Measurements from ENCODE around the gene DLX2. TPM values are rescaled to one million over a fixed set of nuclear protein-coding genes. Genes with fewer than 3 reads are reported as not detected.

DLX2 gene
- total and polyA plus RNA-seq, 2 of the 13 experiments (the other 11 are each of a cell fraction or from before 2014, with no cell fraction given) = 0.07 to 0.15 TPM

DNA sequence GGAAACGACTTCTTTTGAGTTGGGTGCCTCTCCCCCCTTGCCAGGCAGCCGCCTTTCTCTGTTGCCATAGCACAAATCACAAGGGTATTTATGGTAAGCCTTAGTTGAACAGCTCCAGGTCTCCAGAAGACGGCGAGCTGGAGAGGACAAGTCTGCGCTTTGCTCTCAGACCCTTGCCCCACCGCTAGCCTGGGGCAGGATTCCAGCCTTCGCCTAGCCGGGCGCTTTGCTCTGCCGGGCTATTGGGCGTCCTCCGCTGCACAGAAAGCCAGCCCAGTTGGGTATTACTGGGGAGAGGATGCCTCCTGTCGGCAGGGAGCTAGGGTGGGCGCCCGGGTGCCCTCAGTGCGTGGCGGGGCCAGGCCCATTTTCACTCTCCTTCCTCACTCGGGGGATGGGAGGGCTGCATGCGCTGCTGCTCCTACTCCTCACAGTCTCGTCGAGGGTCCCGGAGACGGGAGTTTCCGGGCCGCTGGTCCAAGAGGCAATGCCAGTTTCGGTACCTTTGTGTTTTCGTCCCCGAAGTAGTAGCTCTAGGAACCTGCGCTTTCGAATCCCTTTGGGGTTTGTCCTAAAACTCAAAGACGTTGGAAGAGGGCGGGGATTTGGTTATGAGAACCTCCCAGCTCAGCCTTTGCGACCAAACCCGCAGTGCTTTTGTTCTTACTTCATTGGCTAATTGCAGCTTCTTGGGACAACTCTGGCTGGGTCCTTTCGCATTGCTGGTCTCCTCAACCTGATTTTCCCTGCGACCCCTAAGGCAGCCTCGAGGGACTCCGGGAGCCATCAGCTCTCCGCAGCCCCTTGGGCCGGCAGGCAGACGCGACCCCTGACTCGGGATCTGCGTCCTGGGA, 3.6 kb upstream of the DLX2 start (continued):
- TF ChIP-seq, protein P1, sequence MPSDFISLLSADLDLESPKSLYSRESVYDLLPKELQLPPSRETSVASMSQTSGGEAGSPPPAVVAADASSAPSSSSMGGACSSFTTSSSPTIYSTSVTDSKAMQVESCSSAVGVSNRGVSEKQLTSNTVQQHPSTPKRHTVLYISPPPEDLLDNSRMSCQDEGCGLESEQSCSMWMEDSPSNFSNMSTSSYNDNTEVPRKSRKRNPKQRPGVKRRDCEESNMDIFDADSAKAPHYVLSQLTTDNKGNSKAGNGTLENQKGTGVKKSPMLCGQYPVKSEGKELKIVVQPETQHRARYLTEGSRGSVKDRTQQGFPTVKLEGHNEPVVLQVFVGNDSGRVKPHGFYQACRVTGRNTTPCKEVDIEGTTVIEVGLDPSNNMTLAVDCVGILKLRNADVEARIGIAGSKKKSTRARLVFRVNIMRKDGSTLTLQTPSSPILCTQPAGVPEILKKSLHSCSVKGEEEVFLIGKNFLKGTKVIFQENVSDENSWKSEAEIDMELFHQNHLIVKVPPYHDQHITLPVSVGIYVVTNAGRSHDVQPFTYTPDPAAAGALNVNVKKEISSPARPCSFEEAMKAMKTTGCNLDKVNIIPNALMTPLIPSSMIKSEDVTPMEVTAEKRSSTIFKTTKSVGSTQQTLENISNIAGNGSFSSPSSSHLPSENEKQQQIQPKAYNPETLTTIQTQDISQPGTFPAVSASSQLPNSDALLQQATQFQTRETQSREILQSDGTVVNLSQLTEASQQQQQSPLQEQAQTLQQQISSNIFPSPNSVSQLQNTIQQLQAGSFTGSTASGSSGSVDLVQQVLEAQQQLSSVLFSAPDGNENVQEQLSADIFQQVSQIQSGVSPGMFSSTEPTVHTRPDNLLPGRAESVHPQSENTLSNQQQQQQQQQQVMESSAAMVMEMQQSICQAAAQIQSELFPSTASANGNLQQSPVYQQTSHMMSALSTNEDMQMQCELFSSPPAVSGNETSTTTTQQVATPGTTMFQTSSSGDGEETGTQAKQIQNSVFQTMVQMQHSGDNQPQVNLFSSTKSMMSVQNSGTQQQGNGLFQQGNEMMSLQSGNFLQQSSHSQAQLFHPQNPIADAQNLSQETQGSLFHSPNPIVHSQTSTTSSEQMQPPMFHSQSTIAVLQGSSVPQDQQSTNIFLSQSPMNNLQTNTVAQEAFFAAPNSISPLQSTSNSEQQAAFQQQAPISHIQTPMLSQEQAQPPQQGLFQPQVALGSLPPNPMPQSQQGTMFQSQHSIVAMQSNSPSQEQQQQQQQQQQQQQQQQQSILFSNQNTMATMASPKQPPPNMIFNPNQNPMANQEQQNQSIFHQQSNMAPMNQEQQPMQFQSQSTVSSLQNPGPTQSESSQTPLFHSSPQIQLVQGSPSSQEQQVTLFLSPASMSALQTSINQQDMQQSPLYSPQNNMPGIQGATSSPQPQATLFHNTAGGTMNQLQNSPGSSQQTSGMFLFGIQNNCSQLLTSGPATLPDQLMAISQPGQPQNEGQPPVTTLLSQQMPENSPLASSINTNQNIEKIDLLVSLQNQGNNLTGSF (CRISPR knock-in tag; IDR thresholded peaks at IDR 0.05) = no peak
- TF ChIP-seq, protein P2, sequence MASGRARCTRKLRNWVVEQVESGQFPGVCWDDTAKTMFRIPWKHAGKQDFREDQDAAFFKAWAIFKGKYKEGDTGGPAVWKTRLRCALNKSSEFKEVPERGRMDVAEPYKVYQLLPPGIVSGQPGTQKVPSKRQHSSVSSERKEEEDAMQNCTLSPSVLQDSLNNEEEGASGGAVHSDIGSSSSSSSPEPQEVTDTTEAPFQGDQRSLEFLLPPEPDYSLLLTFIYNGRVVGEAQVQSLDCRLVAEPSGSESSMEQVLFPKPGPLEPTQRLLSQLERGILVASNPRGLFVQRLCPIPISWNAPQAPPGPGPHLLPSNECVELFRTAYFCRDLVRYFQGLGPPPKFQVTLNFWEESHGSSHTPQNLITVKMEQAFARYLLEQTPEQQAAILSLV (CRISPR knock-in tag; IDR thresholded peaks at IDR 0.05; ENCODE audit: borderline replicate concordance) = peak; percentile 67; the same call in 1 of the 2 replicates
- TF ChIP-seq ZSCAN21 (CRISPR knock-in tag; IDR thresholded peaks at IDR 0.05; ENCODE audit: borderline replicate concordance) (no peak), ZSCAN25 (CRISPR knock-in tag; IDR thresholded peaks at IDR 0.05) (no peak), SIX1 (CRISPR knock-in tag; IDR thresholded peaks at IDR 0.05; ENCODE audit: borderline replicate concordance) (no peak), SRY (CRISPR knock-in tag; IDR thresholded peaks at IDR 0.05) (no peak), NCOA1 (CRISPR knock-in tag; IDR thresholded peaks at IDR 0.05) (0 out of 2 replicates have a peak, but pooled peaks have one; percentile 42), HNF4G (IDR thresholded peaks at IDR 0.05; ENCODE audit: borderline replicate concordance, low read depth, low read length) (no peak), HNF4G (CRISPR knock-in tag; IDR thresholded peaks at IDR 0.05; ENCODE audit: borderline replicate concordance, low read depth) (no peak), ZNF441 (CRISPR knock-in tag; IDR thresholded peaks at IDR 0.05; ENCODE audit: borderline replicate concordance) (no peak)
- TF ChIP-seq, protein P3, sequence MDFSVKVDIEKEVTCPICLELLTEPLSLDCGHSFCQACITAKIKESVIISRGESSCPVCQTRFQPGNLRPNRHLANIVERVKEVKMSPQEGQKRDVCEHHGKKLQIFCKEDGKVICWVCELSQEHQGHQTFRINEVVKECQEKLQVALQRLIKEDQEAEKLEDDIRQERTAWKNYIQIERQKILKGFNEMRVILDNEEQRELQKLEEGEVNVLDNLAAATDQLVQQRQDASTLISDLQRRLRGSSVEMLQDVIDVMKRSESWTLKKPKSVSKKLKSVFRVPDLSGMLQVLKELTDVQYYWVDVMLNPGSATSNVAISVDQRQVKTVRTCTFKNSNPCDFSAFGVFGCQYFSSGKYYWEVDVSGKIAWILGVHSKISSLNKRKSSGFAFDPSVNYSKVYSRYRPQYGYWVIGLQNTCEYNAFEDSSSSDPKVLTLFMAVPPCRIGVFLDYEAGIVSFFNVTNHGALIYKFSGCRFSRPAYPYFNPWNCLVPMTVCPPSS (IDR thresholded peaks at IDR 0.05) = no peak
- TF ChIP-seq, protein P4, sequence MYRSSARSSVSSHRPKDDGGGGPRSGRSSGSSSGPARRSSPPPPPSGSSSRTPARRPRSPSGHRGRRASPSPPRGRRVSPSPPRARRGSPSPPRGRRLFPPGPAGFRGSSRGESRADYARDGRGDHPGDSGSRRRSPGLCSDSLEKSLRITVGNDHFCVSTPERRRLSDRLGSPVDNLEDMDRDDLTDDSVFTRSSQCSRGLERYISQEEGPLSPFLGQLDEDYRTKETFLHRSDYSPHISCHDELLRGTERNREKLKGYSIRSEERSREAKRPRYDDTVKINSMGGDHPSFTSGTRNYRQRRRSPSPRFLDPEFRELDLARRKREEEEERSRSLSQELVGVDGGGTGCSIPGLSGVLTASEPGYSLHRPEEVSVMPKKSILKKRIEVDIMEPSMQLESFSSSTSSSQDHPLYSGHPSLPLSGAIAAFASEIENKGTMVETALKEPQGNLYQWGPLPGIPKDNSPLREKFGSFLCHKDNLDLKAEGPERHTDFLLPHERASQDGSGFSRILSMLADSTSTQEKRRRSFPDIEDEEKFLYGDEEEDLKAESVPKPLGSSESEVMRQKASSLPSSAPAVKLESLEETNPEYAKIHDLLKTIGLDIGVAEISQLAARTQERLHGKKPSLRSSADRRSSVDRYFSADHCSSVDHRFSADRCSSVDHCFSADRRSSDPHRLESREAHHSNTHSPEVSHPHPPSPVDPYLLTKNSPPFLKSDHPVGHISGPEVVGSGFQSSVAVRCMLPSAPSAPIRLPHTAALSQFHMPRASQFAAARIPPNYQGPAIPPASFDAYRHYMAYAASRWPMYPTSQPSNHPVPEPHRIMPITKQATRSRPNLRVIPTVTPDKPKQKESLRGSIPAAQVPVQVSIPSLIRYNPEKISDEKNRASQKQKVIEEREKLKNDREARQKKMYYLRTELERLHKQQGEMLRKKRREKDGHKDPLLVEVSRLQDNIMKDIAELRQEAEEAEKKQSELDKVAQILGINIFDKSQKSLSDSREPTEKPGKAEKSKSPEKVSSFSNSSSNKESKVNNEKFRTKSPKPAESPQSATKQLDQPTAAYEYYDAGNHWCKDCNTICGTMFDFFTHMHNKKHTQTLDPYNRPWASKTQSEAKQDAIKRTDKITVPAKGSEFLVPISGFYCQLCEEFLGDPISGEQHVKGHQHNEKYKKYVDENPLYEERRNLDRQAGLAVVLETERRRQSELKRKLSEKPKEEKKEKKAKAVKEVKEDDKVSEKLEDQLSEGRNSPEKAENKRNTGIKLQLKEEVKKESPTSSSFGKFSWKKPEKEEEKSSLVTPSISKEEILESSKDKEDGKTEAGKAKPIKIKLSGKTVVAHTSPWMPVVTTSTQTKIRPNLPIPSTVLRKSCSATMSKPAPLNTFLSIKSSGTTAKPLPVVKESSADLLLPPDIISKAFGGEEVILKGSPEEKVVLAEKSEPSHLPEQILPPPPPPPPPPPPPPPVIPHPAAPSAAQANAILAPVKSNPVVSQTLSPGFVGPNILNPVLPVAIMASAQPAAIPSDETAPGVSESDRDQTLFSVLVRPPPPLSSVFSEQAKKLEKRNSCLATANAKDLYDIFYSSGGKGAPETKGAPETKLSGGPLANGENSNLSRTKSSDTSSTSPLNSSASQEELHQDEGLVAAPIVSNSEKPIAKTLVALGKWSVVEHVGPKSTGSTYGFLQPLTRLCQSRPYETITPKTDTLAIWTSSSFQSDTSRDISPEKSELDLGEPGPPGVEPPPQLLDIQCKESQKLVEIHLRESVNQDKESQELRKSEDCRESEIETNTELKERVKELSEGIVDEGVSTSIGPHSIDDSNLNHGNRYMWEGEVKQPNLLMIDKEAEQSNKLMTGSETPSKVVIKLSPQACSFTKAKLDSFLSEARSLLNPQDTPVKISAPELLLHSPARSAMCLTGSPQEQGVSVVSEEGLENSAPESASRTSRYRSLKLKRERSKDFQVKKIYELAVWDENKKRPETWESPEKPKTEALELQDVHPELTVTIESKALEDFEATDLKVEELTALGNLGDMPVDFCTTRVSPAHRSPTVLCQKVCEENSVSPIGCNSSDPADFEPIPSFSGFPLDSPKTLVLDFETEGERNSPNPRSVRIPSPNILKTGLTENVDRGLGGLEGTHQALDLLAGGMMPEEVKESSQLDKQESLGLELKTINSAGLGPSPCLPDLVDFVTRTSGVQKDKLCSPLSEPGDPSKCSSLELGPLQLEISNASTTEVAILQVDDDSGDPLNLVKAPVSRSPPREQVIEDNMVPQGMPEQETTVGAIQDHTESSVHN (CRISPR knock-in tag; IDR thresholded peaks at IDR 0.05) = peak; percentile 58; the same call in 1 of the 2 replicates
